Measurements from ENCODE around the gene MYO10.

Gene MYO10

GRCh38 chr5:16937503-16938161, 1.5 kb upstream of the MYO10 start:
- DNase-seq: no peak

DNA sequence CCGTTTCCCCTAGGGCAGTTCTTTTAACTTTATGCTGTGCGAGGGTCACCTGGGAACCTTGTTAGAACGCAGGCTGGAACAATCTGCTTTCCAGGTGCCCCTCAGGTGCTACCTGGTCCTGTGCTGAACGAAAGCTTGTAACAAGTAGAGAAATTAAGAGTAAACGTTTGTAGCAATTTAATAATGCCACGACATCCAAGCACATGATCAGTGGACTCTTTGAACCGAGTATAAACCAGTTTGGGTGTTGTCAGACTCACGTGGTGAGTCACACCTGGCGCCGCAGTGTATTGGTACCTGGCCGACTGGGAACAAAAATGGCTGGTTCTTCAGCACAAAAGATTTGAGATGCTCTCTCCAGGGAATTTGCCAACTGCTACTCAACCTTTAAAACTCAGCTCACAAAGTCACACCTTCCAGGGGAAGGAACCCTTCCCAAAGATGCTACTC, 926 bp upstream of the MYO10 start:
- no peak for DNase-seq

- no peak for DNase-seq
Measured at GRCh38 chr5:16935231-16936149, 598 bp downstream of the MYO10 start.

DNA sequence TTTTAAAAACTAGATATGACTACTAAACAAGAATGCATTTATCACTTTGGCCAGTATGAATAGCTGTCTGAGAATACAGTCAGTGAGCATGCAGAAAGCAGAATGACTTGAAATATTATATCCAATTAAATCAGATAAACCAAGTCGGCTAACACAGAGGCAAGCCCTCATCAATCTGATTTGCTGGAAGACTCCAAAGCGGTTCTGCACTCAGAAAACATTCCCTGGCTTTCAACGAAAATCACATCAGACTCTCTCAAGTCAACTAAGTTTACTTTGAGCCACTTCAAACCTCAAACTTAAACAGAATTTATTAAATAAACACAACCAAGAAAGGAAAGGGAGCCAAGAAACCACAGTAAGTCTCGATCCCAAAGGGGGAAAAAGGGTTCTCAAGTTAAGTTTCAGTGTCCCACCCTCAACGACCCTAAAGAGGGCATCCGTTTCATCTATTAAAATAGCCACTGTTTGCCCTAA, 1.4 kb downstream of the MYO10 start:
- DNase-seq: no peak

- no peak for DNase-seq
Measured at GRCh38 chr5:16934123-16934522, 2.0 kb downstream of the MYO10 start.

GRCh38 chr5:16933337-16933736, 2.8 kb downstream of the MYO10 start:
- no peak for DNase-seq

GRCh38 chr5:16932401-16932800, 3.7 kb downstream of the MYO10 start:
- no peak for DNase-seq

- no peak for DNase-seq
Measured at GRCh38 chr5:16931334-16932110, 4.6 kb downstream of the MYO10 start.

GRCh38 chr5:16930496-16930895, 5.6 kb downstream of the MYO10 start:
- no peak for DNase-seq

DNA sequence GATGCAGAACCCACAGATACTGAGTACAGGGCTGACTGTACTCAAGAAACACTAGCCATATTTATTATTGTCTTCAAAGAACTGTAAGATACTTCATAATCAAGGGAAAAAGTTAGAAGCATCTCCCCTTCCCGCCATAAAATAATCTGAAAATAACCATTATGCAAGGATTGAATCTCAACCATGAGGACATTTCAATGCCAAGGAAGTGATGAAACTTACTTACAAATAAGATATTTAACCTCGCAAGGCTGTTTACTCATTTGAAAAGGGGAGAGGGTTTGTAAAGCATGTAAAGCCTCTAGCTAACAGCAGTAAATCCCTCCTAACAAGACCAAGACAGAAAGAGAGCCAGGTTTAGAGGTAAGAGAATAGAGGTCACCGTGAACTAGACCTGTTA, 6.3 kb downstream of the MYO10 start:
- no peak for DNase-seq

- DNase-seq: no peak
Measured at GRCh38 chr5:16929347-16929746, 6.7 kb downstream of the MYO10 start.

DNA sequence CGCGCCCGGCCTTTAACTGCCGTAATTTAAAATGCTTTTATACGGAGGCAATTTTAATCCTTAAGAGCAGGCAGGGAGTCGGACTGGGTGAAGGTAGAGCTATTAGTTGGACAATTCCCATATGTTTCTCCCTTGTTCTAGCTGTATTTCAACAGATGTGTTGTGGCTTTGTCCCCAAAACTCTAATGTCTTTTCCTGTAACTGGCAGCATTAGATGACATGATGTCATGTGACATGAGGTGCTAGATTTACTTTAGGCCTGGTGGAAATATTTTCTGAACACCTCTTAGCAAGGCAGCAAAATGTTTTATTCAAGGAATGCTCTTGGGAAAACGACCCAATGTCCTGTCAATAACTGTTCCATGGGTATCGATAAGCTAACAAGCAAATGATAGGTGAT, 8.5 kb downstream of the MYO10 start:
- DNase-seq: no peak

GRCh38 chr5:16926417-16926816, 9.7 kb downstream of the MYO10 start:
- DNase-seq: no peak

GRCh38 chr5:16924206-16924605, 11.9 kb downstream of the MYO10 start:
- no peak for DNase-seq

- no peak for DNase-seq
Measured at GRCh38 chr5:16922430-16922829, 13.7 kb downstream of the MYO10 start.

DNA sequence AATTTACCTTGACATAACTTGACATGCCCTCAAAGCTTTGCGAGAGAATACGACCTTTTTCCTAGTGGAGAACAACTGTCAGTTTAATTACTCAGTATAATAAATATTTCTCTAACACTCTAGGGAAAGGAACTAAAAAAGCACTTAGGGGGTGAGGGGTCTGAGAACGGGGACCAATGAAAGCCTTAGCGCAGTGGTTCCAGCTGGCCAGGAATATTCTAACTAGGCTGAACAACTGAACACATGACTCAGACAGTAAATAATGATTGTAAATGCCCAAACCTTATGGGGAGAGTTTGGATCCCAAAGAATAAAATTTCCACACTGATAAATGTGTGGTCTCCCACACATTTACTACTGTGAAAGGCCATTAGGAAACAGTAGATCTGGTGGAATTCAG, 14.9 kb downstream of the MYO10 start:
- no peak for DNase-seq

DNA sequence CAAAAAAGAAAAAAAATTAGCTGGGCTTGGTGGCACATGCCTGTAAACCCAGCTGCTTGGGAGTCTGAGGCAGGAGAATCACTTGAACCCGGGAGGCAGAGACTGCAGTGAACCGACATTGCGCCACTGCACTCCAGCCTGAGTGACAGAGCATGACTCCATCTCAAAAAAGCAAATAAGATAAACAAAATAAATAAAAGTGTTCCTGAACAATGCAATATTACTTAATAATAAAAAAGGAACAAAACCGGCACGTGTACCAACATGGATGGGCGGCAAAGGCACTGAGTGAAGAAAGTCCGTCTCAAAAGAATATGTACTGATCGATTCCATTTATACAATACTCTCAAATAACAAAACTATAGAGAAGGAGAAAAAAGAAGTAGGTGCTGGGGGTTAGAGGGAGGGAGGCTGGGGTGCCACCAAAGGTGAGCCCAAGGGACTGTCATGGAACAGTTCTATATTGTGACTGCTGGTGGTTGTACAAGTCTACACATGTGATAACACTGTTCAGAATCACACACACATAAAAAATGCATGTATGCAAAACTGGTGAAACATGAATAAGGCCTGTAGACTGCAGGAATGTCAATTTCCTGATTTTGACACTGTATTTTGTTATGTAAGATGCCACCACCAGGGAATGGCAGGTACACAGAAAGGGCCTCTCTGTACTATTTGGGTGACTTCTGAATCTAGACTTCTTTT, 15.8 kb downstream of the MYO10 start:
- DNase-seq: no peak

DNA sequence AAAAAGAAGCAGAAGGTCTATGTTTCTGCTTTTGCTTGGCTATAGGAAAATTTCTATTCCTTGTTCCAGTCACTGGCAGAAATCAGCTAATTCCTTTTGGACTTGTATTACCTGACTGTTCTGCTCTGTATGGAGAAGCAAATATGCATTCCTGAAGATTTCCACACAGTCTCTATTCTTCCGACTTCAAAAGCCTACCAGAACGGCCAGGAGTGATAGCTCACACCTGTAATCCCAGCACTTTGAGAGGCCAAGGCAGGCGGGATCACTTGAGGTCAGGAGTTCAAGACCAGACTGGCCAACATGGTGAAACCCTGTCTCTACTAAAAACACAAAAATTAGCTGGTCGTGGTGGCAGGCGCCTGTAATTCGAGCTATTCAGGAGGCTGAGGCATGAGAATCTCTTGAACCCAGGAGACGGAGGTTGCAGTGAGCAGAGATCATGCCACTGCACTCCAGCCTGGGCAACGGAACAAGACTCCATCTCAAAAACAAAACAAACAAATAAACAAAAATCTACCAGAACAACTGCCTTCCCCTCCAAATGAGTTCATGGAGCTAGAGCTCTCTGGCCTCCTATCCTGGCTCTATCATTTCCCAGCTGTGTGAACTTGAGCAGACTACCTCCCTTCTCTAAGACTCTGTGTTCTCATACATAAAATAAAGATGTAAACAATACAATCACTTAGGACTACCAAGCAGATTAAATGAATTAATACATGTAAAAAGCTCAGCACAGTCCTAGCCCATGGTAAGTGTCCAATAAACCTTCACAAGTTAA, 17.0 kb downstream of the MYO10 start:
- no peak for DNase-seq

DNA sequence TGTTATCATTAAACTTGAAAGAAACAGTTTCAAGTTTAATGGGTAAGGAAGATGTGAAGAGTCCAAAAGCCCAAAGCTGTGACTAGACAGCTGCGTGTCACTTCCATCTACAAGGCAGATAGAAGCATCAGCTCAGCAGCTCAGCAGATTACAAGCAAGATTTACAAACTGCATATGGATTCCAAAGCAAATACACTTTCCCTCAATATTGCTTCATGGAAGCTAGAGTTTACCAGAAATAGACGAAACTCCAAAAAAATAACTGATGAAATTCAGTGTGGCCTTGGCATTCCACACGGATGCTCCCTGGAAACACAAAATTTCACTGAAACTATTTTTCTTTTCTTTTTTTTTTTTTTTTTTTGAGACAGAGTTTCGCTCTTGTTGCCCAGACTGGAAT, 17.9 kb downstream of the MYO10 start:
- no peak for DNase-seq

- DNase-seq: no peak
Measured at GRCh38 chr5:16916262-16916878, 19.7 kb downstream of the MYO10 start.

DNA sequence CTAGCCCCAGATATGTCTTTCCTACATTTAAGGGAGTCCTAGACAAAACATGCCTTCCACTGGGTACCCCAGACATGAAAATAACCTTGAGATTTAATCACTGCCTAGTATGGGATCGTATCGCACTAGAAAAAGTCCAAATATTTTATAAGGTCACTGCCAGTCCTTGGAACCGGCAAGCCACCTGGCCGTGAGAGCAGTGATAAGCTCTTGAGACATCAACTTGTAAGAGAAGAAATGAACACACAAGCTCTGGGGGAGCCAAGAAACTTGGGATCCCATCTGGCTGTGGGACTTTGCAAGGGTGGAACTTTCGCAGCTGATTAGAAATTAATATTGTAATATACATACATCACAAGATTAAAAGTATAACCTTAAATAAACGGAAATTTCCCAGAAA, 21.5 kb downstream of the MYO10 start:
- DNase-seq: no peak

GRCh38 chr5:16914108-16914435, 22.0 kb downstream of the MYO10 start:
- no peak for DNase-seq

Data from activated naive CD4-positive, alpha-beta T cell treated with Interleukin-2 at 50 U/mL for 16 hours (primary cell).